ENCODE results near the gene MRPL27.

Gene MRPL27

DNA sequence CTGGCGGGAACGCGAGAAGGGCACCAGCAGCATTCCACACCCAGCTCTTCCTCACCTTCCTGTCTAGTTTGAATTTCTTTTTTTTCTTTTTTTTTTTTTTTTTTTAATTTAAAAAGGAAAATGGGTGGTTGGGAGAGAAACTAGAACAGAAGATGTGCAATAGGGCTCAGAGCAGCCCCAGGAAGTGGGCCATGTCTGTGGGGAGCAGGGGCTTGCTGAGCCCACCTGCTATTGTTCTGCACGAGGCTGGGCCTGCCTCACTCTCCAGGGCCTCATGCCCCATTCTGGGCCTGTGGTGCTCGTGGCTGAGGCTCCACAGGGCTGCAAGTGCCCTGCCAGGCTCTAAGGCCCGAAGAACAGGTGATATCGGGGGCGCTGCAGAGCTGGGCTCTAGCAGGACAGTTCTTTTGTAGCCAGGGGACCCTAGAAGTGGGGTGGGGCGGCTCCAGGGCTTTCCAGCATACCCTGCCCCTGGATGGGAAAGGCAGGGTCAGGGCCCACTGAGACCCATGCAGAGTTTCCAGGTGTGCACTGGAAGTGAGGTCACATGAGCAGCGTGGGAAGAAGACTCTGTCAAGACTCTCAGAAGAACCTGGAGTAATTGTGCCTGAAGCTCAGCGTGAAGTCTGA, 12.4 kb downstream of the MRPL27 start:
- DNase-seq (ENCODE audit: low spot score) = no peak

DNA sequence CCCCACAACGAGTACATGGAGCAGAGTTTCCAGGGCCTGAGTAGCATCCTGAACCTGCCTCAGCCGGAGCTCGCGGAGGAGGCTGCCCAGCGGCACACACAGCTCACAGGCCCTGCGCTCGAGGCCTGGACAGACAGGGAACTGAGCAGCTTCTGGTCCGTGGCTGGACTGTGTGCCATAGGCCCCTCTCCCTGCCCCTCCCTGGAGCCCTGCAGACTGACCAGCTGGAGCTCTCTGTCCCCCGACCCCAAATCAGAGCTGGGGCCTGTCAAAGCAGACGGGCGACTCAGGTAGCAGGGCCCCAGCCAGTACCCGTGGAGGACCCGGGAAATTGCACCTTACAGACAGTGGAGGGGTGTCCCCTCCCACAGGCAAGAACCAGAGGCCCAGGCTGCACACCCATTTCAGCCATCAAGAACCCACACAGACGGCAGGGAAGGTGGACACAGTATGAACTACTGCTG, 13.0 kb downstream of the MRPL27 start:
- no peak for DNase-seq (ENCODE audit: low spot score)

DNA sequence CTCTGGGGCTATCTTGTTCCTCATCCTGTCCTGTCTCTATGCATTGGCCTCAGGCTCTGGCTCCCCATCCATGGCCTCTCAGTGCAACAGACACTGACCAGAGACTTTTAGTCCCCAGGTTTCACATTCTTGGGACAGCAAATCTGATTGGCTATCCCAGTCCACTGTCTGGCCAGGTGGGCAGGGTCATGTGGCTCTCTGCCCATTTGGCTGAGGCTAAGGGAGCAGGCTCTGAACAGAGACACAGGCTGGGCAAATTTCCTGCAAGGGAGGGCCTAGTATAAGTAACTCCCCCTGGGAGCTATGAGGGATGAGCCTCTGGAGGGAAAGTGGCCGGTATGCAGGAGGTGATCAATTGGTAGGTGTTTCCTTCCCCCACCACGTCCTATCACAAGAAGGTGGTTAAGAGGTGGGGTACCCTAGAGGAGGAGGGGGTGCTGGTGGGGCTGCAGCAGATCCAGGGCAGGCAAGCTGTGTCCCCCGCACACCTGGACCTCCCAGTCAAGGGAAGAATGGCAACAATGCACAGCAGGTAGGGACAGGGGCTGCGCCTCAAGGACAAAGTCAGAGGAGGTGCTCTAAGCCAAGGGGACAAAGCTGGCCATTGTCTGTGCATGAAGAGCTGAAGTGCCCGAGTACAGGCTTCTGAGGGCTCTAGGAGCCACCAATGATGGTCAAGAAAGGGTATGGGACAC, 13.8 kb downstream of the MRPL27 start:
- no peak for DNase-seq (ENCODE audit: low spot score)

GRCh38 chr17:50358177-50358576, 14.8 kb downstream of the MRPL27 start:
- DNase-seq (ENCODE audit: low spot score) = no peak

DNA sequence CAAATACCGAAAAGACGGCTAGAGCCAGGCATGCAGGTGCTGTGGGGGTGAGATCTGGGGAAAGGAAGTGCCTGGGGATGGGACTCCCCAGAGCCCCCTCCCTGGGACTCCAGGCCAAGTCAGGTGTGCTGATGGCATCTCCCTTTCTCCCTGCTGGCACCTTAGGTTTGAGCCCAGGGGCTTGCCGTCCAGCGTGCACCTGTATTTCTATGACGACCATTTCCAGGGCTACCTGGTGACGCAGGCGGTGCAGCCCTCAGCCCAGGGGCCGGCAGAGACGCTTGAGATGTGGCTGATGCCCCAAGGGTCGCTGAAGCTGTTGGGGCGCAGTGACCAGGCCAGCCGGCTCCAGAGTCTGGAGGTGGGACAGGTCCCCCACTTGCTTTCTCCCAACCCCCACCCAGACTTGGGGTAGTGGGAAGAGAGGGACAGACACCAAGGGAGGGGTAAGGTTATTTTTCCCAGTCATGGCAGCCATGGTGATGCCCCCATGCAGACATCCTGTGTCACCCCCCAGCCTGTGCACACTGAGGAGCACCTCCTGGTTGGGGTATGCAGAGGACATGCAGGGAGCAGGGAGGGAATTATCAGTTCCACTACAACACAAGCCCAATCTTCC, 16.0 kb downstream of the MRPL27 start:
- DNase-seq (ENCODE audit: low spot score) = no peak

DNA sequence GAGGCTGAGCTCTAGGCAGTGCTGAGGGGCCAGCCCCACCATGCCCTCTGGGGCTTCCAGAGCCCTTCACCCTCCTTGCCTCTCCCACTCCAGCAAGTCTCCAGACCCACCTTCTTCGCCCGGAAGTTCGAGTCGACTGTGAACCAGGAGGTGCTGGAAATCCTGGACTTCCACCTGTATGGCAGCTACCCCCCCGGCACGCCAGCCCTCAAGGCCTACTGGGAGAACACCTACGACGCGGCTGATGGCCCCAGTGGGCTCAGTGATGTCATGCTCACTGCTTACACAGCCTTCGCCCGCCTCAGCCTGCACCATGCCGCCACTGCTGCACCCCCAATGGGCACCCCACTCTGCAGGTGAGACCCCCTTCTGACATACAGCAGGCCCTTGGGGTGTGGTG, 16.6 kb downstream of the MRPL27 start:
- no peak for DNase-seq (ENCODE audit: low spot score)

GRCh38 chr17:50355701-50356341, 17.2 kb downstream of the MRPL27 start:
- no peak for DNase-seq (ENCODE audit: low spot score)

DNA sequence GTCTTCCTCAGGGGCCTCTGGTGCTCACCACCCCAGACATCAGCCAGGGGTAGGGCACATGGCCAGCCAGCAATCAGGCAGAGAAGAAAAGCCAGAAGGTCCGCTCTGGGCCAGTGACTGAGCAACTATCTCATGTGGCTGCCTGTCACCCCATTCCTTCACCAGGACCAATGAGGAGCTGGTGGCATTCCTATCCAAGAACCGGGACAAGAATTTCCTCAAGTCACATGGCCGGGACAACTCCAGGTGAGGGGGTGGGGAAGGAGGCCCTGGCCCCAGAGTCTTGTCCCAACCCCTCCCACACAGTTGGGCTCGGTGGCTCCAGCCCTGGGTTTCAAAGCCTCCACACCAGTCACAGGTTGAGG, 17.7 kb downstream of the MRPL27 start:
- DNase-seq (ENCODE audit: low spot score) = no peak

- DNase-seq (ENCODE audit: low spot score) = no peak
These were observed 18.2 kb downstream of the MRPL27 start for GRCh38 chr17:50354776-50355175.

DNA sequence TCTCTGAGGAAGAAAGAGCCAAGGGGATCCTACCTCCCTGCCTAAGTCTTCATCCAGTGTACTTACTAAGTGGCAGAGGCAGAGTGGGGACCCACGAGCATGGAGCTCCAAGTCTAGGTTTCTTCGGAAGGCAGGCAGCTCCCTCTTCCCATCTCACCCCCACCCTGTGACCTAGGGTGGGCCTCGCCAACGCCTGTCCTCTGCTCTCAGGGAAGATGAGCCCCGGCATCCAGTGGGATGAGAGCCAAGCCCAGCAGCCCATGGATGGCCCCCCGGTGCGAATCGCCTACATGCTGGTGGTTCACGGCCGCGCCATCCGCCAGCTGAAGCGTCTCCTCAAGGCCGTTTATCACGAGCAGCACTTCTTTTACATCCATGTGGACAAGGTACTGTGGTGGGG, 18.8 kb downstream of the MRPL27 start:
- DNase-seq (ENCODE audit: low spot score) = no peak

GRCh38 chr17:50353600-50354195, 19.3 kb downstream of the MRPL27 start:
- no peak for DNase-seq (ENCODE audit: low spot score)

GRCh38 chr17:50352693-50353599, 20.0 kb downstream of the MRPL27 start:
- no peak for DNase-seq (ENCODE audit: low spot score)

DNA sequence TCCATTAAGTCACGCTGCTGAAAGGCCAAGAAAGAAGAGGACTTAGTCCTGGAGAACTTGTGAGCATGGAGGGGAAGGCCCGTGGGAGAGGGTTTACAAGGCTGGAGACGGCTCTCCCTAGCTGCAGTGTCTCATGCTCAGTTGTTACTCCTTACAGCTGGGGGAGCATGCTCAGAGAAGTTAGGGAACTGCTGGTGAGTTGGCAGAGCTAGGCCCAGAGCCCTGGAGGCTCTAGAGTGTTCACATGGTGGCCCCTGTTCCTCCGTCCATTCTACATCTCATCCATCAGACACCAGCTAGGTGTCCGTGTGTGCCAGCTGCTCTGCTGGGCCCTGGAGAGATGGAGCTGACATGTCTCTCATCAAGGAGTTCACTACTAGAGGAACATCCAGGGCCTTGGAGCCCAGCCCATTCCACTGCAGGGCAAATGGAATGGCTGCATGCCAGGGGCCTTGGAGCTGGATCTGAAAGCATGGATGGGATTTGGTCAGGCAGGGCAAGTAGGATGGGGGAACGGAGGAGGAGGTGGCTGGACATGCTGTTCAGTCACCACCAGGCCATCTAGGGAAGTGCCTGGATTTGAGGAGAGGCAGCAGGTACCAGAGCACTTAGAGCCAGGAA, 20.8 kb downstream of the MRPL27 start:
- DNase-seq (ENCODE audit: low spot score) = no peak

GRCh38 chr17:50350733-50351132, 22.3 kb downstream of the MRPL27 start:
- DNase-seq (ENCODE audit: low spot score) = no peak

- DNase-seq (ENCODE audit: low spot score) = no peak
These were observed 23.8 kb downstream of the MRPL27 start for GRCh38 chr17:50349243-50349600.

DNA sequence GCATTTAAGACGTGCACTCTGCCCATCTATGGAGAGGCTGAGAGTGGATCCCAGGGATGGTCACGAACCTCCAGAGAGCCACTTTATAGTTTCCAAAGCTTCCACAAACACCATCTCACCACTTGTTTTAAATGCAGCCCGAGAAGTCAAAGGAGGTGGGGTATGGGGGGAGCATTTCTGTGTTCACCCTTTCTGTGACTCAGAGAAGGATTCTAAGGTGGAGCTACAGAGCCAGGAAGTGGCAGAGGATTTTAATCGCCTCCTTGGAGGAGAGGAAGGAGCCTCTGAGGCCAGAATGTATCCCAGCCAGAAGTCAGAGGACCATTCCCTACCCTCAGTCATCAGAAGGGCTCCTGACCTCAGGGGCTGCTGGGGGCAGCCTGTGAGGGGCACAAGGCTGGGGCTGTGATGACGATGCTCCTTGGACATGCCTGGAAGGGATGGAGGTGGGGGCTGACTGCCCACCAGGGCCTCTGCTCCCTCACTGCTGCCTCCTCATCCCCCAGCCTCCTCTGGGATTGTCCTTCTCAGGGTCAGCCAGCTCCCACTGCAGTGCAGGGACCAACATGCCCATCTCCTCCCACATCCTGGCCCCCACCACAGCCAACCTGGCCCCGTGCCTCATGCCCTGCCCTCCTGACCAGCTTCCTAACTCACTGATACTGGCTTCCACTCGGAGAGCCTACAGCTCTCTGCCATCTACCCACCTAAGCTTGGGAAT, 24.3 kb downstream of the MRPL27 start:
- peak; percentile 58 for DNase-seq (ENCODE audit: low spot score)

DNA sequence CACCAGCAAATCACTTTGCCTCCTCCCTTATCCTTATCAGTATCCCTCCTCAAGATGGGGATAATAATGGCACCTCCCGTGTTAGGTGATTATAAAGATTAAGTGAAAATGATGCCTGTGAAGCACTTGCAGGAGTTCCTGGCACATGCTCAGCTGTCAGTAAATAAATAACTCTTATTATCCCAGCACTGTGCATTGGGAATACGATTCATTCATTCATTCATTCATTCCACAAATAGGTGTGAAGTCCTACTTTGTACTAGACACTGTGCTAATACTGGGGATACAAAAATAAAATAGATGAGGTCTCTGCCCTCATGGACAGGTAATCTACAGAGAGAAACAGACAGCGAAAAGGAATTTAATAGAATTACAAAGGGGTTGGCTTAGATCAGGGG, 25.1 kb downstream of the MRPL27 start:
- DNase-seq (ENCODE audit: low spot score) = no peak

DNA sequence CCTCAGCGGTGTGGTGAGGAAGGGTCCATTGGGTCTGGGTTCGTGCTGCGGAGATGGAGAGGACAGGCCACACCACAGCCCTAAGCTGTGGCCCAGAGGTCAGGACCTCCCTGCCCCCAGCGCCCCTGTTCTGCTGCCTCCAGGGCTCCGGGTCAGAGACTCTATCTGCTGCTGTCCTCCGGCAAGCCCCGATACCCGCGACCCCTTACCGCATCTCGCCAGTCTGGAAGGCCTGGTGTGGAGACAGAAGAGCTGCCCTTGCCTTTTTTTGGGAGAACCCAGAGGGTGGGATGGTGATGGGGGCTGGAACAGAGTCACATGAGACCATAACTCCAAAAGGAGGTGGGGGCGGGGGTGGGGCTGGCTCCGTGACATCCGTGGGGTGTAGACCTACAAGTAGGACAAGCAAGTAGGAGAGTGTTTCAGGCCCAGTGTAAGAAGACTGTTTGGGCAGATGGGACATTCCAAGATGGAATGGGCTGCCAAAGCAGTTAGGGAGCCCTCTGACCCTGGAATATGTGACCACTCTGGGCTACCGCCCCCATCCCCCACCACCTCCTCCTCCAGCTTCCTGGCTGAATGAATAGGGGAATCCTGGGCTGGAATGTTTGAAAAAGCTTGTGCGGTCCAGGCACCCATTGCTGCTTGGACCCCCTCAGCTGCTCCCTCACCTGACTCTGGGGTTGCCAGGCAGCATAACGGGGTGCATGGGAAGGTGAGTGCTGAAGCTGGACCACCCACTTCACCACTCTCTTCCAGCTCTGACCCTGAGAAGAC, 25.7 kb downstream of the MRPL27 start:
- no peak for DNase-seq (ENCODE audit: low spot score)

- DNase-seq (ENCODE audit: low spot score) = peak; percentile 54
These were observed 26.5 kb downstream of the MRPL27 start for GRCh38 chr17:50346313-50347116.

All from AG20443 (cell line).